Measurements from ENCODE around the gene UBE2O.

DNA sequence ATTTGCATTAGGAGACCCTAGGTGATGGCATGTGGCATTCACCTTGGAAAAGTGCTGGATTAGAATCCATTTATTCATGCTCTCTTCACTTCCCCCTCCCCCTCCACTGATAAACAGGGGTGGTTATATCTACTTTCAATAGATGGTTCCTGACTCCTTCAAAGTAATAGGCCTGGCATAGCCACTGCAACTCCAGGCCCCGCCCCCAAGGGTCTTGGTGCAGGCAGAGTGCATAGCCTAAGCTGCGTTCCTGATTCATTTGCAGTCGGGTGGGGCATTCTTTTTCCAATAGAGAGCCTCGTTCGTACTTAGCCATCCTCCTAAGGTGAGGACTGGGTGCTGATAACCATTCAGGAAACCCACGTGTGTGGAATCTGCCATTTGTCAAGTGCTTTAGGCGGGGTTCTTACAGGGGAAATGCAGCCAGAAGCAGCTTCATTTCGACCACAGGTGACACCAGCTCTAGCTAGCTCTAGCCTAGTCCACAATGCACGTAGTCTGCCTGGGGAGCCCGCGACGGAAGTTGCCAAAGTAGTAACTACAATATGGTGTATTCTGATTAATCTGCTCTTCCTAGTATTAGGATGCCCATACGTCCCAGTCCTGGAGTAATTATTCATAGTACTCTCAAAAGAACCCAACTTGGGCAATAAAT is 11.1 kb downstream of the UBE2O start:
- no peak for TF ChIP-seq GABPA (IDR thresholded peaks at IDR 0.05; ENCODE audit: low read depth)
- TF ChIP-seq, protein P1, sequence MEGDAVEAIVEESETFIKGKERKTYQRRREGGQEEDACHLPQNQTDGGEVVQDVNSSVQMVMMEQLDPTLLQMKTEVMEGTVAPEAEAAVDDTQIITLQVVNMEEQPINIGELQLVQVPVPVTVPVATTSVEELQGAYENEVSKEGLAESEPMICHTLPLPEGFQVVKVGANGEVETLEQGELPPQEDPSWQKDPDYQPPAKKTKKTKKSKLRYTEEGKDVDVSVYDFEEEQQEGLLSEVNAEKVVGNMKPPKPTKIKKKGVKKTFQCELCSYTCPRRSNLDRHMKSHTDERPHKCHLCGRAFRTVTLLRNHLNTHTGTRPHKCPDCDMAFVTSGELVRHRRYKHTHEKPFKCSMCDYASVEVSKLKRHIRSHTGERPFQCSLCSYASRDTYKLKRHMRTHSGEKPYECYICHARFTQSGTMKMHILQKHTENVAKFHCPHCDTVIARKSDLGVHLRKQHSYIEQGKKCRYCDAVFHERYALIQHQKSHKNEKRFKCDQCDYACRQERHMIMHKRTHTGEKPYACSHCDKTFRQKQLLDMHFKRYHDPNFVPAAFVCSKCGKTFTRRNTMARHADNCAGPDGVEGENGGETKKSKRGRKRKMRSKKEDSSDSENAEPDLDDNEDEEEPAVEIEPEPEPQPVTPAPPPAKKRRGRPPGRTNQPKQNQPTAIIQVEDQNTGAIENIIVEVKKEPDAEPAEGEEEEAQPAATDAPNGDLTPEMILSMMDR (IDR thresholded peaks at IDR 0.05; ENCODE audit: insufficient read depth, low read length), result no peak
- TF ChIP-seq POLR2AphosphoS5 (IDR thresholded peaks at IDR 0.05; ENCODE audit: low read depth), result no peak
- TF ChIP-seq, protein P2, sequence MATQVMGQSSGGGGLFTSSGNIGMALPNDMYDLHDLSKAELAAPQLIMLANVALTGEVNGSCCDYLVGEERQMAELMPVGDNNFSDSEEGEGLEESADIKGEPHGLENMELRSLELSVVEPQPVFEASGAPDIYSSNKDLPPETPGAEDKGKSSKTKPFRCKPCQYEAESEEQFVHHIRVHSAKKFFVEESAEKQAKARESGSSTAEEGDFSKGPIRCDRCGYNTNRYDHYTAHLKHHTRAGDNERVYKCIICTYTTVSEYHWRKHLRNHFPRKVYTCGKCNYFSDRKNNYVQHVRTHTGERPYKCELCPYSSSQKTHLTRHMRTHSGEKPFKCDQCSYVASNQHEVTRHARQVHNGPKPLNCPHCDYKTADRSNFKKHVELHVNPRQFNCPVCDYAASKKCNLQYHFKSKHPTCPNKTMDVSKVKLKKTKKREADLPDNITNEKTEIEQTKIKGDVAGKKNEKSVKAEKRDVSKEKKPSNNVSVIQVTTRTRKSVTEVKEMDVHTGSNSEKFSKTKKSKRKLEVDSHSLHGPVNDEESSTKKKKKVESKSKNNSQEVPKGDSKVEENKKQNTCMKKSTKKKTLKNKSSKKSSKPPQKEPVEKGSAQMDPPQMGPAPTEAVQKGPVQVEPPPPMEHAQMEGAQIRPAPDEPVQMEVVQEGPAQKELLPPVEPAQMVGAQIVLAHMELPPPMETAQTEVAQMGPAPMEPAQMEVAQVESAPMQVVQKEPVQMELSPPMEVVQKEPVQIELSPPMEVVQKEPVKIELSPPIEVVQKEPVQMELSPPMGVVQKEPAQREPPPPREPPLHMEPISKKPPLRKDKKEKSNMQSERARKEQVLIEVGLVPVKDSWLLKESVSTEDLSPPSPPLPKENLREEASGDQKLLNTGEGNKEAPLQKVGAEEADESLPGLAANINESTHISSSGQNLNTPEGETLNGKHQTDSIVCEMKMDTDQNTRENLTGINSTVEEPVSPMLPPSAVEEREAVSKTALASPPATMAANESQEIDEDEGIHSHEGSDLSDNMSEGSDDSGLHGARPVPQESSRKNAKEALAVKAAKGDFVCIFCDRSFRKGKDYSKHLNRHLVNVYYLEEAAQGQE (IDR thresholded peaks at IDR 0.05; ENCODE audit: insufficient replicate concordance, low read depth), result no peak

All from HL-60 (cell line).